ENCODE measurements around the gene DHRS7C. TPM values are rescaled to one million over a fixed set of nuclear protein-coding genes. Genes with fewer than 3 reads are reported as not detected.

DHRS7C gene
- total and polyA plus RNA-seq, 4 donors: 0.26 to 0.28 TPM; not detected in 2

GRCh38 chr17:9811086-9811485, 19.7 kb upstream of the DHRS7C start:
- Histone ChIP-seq H3K4me1 (ENCODE audit: control insufficient read depth in 4 of 4, insufficient read depth in 4 of 4, low read length in 3 of 4) (no peaks in the 10 kb centered on the region), H3K36me3 (ENCODE audit: control insufficient read depth in 4 of 4, insufficient read depth in 3 of 4, low read depth in 1 of 4, low read length in 3 of 4) (no peaks in the 10 kb centered on the region), H3K9me3 (ENCODE audit: control insufficient read depth in 4 of 4, low read length in 3 of 4) (no peaks in the 10 kb centered on the region), H3K27me3 (ENCODE audit: control insufficient read depth in 4 of 4, insufficient read depth in 4 of 4, low read length in 3 of 4) (peaks cover 0 to 5% (median 2%) of the 10 kb centered on the region in 4 donors), H3K4me3 (ENCODE audit: low read depth in 1 of 3, low read length in 3 of 3) (no peak overlapping the region), H3K9ac (ENCODE audit: low read depth in 1 of 2, low read length in 2 of 2) (no peak overlapping the region), H3K27ac (ENCODE audit: low read depth in 1 of 2, low read length in 2 of 2) (no peak overlapping the region)
- DNase-seq (ENCODE audit: low spot score): no peak
- TF ChIP-seq SP1 (IDR thresholded peaks at IDR 0.05): no peak
- no peak for TF ChIP-seq MAX (IDR thresholded peaks at IDR 0.05)
- TF ChIP-seq RXRA (IDR thresholded peaks at IDR 0.05): no peak
- no peak for TF ChIP-seq YY1 (IDR thresholded peaks at IDR 0.05)
- TF ChIP-seq REST (IDR thresholded peaks at IDR 0.05): no peak
- no peak for TF ChIP-seq TAF1 (conservative IDR thresholded peaks at IDR 0.05)
- no peak for TF ChIP-seq HNF4A (conservative IDR thresholded peaks at IDR 0.05)
- no peak for TF ChIP-seq FOXA2 (IDR thresholded peaks at IDR 0.05)
- no peak for TF ChIP-seq CTCF (IDR thresholded peaks at IDR 0.05; ENCODE audit: low read depth, low read length, missing input control)
- TF ChIP-seq ZBTB33 (IDR thresholded peaks at IDR 0.05): no peak
- no peak for TF ChIP-seq GABPA (IDR thresholded peaks at IDR 0.05 in 1 of 2, conservative IDR thresholded peaks at IDR 0.05 in 1 of 2)
- TF ChIP-seq HNF4G (IDR thresholded peaks at IDR 0.05): no peak
- TF ChIP-seq FOXA1 (IDR thresholded peaks at IDR 0.05): no peak
- no peak for TF ChIP-seq RAD21 (IDR thresholded peaks at IDR 0.05)
- WGBS: 83% methylated on average over 5 of the region's 5 CpGs

GRCh38 chr17:9810100-9810949, 18.9 kb upstream of the DHRS7C start:
- Histone ChIP-seq H3K36me3 (ENCODE audit: control insufficient read depth in 4 of 4, insufficient read depth in 3 of 4, low read depth in 1 of 4, low read length in 3 of 4) (no peaks in the 10 kb centered on the region), H3K27me3 (ENCODE audit: control insufficient read depth in 4 of 4, insufficient read depth in 4 of 4, low read length in 3 of 4) (peaks cover 0 to 8% (median 2%) of the 10 kb centered on the region in 4 donors), H3K4me1 (ENCODE audit: control insufficient read depth in 4 of 4, insufficient read depth in 4 of 4, low read length in 3 of 4) (no peaks in the 10 kb centered on the region), H3K27ac (ENCODE audit: low read depth in 1 of 2, low read length in 2 of 2) (no peak overlapping the region), H3K4me3 (ENCODE audit: low read depth in 1 of 3, low read length in 3 of 3) (no peak overlapping the region), H3K9ac (ENCODE audit: low read depth in 1 of 2, low read length in 2 of 2) (no peak overlapping the region), H3K9me3 (ENCODE audit: control insufficient read depth in 4 of 4, low read length in 3 of 4) (no peaks in the 10 kb centered on the region)
- TF ChIP-seq CTCF (IDR thresholded peaks at IDR 0.05; ENCODE audit: low read depth, low read length, missing input control) (no peak), EGR1 (IDR thresholded peaks at IDR 0.05; ENCODE audit: low read depth in 2 of 2) (no peak), YY1 (IDR thresholded peaks at IDR 0.05) (no peak), SP1 (IDR thresholded peaks at IDR 0.05) (no peak), NR2F2 (IDR thresholded peaks at IDR 0.05) (no peak), FOXA1 (IDR thresholded peaks at IDR 0.05) (no peak), MAX (IDR thresholded peaks at IDR 0.05) (no peak), JUND (IDR thresholded peaks at IDR 0.05) (no peak), HNF4A (conservative IDR thresholded peaks at IDR 0.05) (no peak), FOXA2 (IDR thresholded peaks at IDR 0.05) (no peak)
- DNase-seq (ENCODE audit: low spot score): no peak
- 56% methylated on average over 4 of the region's 4 CpGs for WGBS
